ENCODE measurements around the gene MGAM2. TPM values are rescaled to one million over a fixed set of nuclear protein-coding genes. Genes with fewer than 3 reads are reported as not detected.

The MGAM2 gene
- total and polyA plus RNA-seq, 2 of the 13 experiments (the other 11 are each of a cell fraction or from before 2014, with no cell fraction given) = 0.29 TPM; not detected in 1

GRCh38 chr7:142188846-142189245 is 77.3 kb downstream of the MGAM2 start:
- H3K4me3 ChIP-seq (replicated peaks in 1 of 3; ENCODE audit: insufficient read depth in 1 of 3, low read depth in 2 of 3, low read length in 3 of 3) = no peak overlapping the region
- no peak for ATAC-seq
- peak; percentile 5 for DNase-seq (ENCODE audit: low spot score)
- H3K27ac ChIP-seq (ENCODE audit: extremely low read length, insufficient read depth, low read length) = no peak overlapping the region
- no peaks in the 10 kb centered on the region for H3K27me3 ChIP-seq (ENCODE audit: control insufficient read depth in 1 of 2, insufficient read depth in 2 of 2, low read length in 2 of 2)
- H3K79me2 ChIP-seq (ENCODE audit: insufficient read depth, low read length) = no peaks in the 10 kb centered on the region
- no peak overlapping the region for H3K9ac ChIP-seq (ENCODE audit: insufficient read depth, low read depth, low read length)
- no peaks in the 10 kb centered on the region for H3K36me3 ChIP-seq (replicated peaks in 1 of 2; ENCODE audit: control insufficient read depth in 1 of 2, insufficient read depth in 2 of 2, low read length in 2 of 2)
- ChIA-PET CTCF (ENCODE audit: low intra/inter-chr PET ratio, low total read pairs) (interaction anchor here (3.0 kb wide), 1 partner anchor 213 kb away, joined by 38 read pairs; no protein-coding TSS in a partner anchor), POLR2A (no interaction called here)
- H3K4me1 ChIP-seq (ENCODE audit: insufficient read depth, low read length) = no peaks in the 10 kb centered on the region
- BruUV-seq (replicated peaks) = no TSS peak
- intact Hi-C loops (cut with micrococcal nuclease; ENCODE audit: unreplicated experiment) = loop anchor here (1.0 kb wide), 1 partner anchor 213 kb away; no protein-coding TSS in a partner anchor
- FAIRE-seq = no peak
- H4K20me1 ChIP-seq (ENCODE audit: insufficient read depth, low read length) = no peaks in the 10 kb centered on the region
- TF ChIP-seq KDM6A (CRISPR knock-in tag; IDR thresholded peaks at IDR 0.05; ENCODE audit: low read depth) (no peak), KLF16 (CRISPR knock-in tag; IDR thresholded peaks at IDR 0.05) (no peak), SYNCRIP (IDR thresholded peaks at IDR 0.05; ENCODE audit: insufficient read depth, low read depth, low read length) (no peak), NR2F6 (IDR thresholded peaks at IDR 0.05) (no peak), NR2F6 (CRISPR knock-in tag; IDR thresholded peaks at IDR 0.05) (no peak), KAT8 (CRISPR knock-in tag; IDR thresholded peaks at IDR 0.05) (no peak), CTCF (CRISPR knock-in tag; IDR thresholded peaks at IDR 0.05) (peak; percentile 42), SMC3 (IDR thresholded peaks at IDR 0.05; ENCODE audit: low read length) (0 out of 2 replicates have a peak, but pooled peaks have one; percentile 34), GMEB2 (CRISPR knock-in tag; IDR thresholded peaks at IDR 0.05; ENCODE audit: low read depth) (no peak), STAG1 (CRISPR knock-in tag; IDR thresholded peaks at IDR 0.05) (peak; percentile 61), SMAD9 (CRISPR knock-in tag; IDR thresholded peaks at IDR 0.05) (no peak), ZMAT3 (CRISPR knock-in tag; conservative IDR thresholded peaks at IDR 0.05) (no peak)
- in situ Hi-C loops (cut with HindIII; ENCODE audit: extremely low pct_ligation_motif_present, low pct_unique_long_range_greater_than_20kb) = loop anchor here (5.0 kb wide), 1 partner anchor 212 kb away; no protein-coding TSS in a partner anchor
- H2AFZ ChIP-seq (ENCODE audit: low read length) = no peak overlapping the region
- no peak overlapping the region for H3K4me2 ChIP-seq (ENCODE audit: low read depth, low read length)
- H3K9me3 ChIP-seq (ENCODE audit: low read length) = no peaks in the 10 kb centered on the region
